Measurements from ENCODE around the gene RFC4.

The RFC4 gene

GRCh38 chr3:186760897-186761447, 45.3 kb downstream of the RFC4 start:
- H3K4me2 ChIP-seq (ENCODE audit: insufficient read depth, low read length) = no peak overlapping the region
- no peaks in the 10 kb centered on the region for H3K4me1 ChIP-seq (ENCODE audit: insufficient read depth, low read length)
- no peak overlapping the region for H3K9ac ChIP-seq (ENCODE audit: low read depth, low read length)
- no peak overlapping the region for H3K27ac ChIP-seq (ENCODE audit: low read length)
- no peaks in the 10 kb centered on the region for H3K9me3 ChIP-seq (ENCODE audit: insufficient read depth, low read length, severe bottlenecking)
- ATAC-seq (ENCODE audit: insufficient read depth, low read depth) (no peak), DNase-seq (no peak)
- no peak overlapping the region for H3K4me3 ChIP-seq (ENCODE audit: low read depth in 1 of 2, low read length in 2 of 2)
- H3K79me2 ChIP-seq (ENCODE audit: insufficient read depth, low read length) = no peaks in the 10 kb centered on the region
- TF ChIP-seq EZH2 (IDR thresholded peaks at IDR 0.05; ENCODE audit: borderline replicate concordance, low read depth, low read length, severe bottlenecking) = no peak
- no peak for TF ChIP-seq CTCF (IDR thresholded peaks at IDR 0.05; ENCODE audit: borderline replicate concordance, extremely low read depth, low read length, poor library complexity, severe bottlenecking)
- H2AFZ ChIP-seq (ENCODE audit: low read depth, low read length) = no peak overlapping the region
- no peaks in the 10 kb centered on the region for H4K20me1 ChIP-seq (ENCODE audit: insufficient read depth, low read length)
- H3K36me3 ChIP-seq (ENCODE audit: insufficient read depth, low read length) = no peaks in the 10 kb centered on the region
- H3K27me3 ChIP-seq (ENCODE audit: insufficient read depth, low read length, poor library complexity) = peaks cover under 1% of the 10 kb centered on the region

- H3K4me2 ChIP-seq (ENCODE audit: insufficient read depth, low read length) = no peak overlapping the region
- H3K36me3 ChIP-seq (ENCODE audit: insufficient read depth, low read length) = no peaks in the 10 kb centered on the region
- no peak overlapping the region for H3K9ac ChIP-seq (ENCODE audit: low read depth, low read length)
- DNase-seq = no peak
- no peaks in the 10 kb centered on the region for H4K20me1 ChIP-seq (ENCODE audit: insufficient read depth, low read length)
- no peak for TF ChIP-seq EZH2 (IDR thresholded peaks at IDR 0.05; ENCODE audit: borderline replicate concordance, low read depth, low read length, severe bottlenecking)
- TF ChIP-seq CTCF (IDR thresholded peaks at IDR 0.05; ENCODE audit: borderline replicate concordance, extremely low read depth, low read length, poor library complexity, severe bottlenecking) = no peak
- no peaks in the 10 kb centered on the region for H3K79me2 ChIP-seq (ENCODE audit: insufficient read depth, low read length)
- no peaks in the 10 kb centered on the region for H3K4me1 ChIP-seq (ENCODE audit: insufficient read depth, low read length)
- no peak for ATAC-seq (ENCODE audit: insufficient read depth, low read depth)
- peaks cover 6% of the 10 kb centered on the region for H3K27me3 ChIP-seq (ENCODE audit: insufficient read depth, low read length, poor library complexity)
- H3K4me3 ChIP-seq (ENCODE audit: low read depth in 1 of 2, low read length in 2 of 2) = no peak overlapping the region
- H3K27ac ChIP-seq (ENCODE audit: low read length) = no peak overlapping the region
- H3K9me3 ChIP-seq (ENCODE audit: insufficient read depth, low read length, severe bottlenecking) = no peaks in the 10 kb centered on the region
- no peak overlapping the region for H2AFZ ChIP-seq (ENCODE audit: low read depth, low read length)
These were observed 46.0 kb downstream of the RFC4 start for GRCh38 chr3:186760141-186760833.

- Histone ChIP-seq H3K4me2 (ENCODE audit: insufficient read depth, low read length) (no peak overlapping the region), H3K27me3 (ENCODE audit: insufficient read depth, low read length, poor library complexity) (peaks cover 9% of the 10 kb centered on the region), H3K4me3 (ENCODE audit: low read depth in 1 of 2, low read length in 2 of 2) (no peak overlapping the region), H3K36me3 (ENCODE audit: insufficient read depth, low read length) (no peaks in the 10 kb centered on the region), H3K79me2 (ENCODE audit: insufficient read depth, low read length) (no peaks in the 10 kb centered on the region), H4K20me1 (ENCODE audit: insufficient read depth, low read length) (no peaks in the 10 kb centered on the region), H3K9me3 (ENCODE audit: insufficient read depth, low read length, severe bottlenecking) (no peaks in the 10 kb centered on the region), H3K9ac (ENCODE audit: low read depth, low read length) (no peak overlapping the region), H3K4me1 (ENCODE audit: insufficient read depth, low read length) (no peaks in the 10 kb centered on the region), H2AFZ (ENCODE audit: low read depth, low read length) (no peak overlapping the region), H3K27ac (ENCODE audit: low read length) (no peak overlapping the region)
- TF ChIP-seq EZH2 (IDR thresholded peaks at IDR 0.05; ENCODE audit: borderline replicate concordance, low read depth, low read length, severe bottlenecking) (no peak), CTCF (IDR thresholded peaks at IDR 0.05; ENCODE audit: borderline replicate concordance, extremely low read depth, low read length, poor library complexity, severe bottlenecking) (no peak)
- DNase-seq (no peak), ATAC-seq (ENCODE audit: insufficient read depth, low read depth) (no peak)
These were observed 46.9 kb downstream of the RFC4 start for GRCh38 chr3:186759231-186759930.

Data from DND-41 (cell line).